Activated T-cell treated with anti-CD3 and anti-CD28 coated beads for 24 hours (primary cell): ENCODE data around the gene UNC93A.
"Not testable (repeated sequence)": the region's sequence is repeated elsewhere in the genome, so short reads cannot be mapped to it uniquely, and the experiment has no call there.

ENCODE experiments used
- DNase-seq: peaks from one replicate; pipeline ENCODE4 v3.0.0-alpha.2; 2020; ENCODE audit warnings: low read depth

UNC93A gene

DNA sequence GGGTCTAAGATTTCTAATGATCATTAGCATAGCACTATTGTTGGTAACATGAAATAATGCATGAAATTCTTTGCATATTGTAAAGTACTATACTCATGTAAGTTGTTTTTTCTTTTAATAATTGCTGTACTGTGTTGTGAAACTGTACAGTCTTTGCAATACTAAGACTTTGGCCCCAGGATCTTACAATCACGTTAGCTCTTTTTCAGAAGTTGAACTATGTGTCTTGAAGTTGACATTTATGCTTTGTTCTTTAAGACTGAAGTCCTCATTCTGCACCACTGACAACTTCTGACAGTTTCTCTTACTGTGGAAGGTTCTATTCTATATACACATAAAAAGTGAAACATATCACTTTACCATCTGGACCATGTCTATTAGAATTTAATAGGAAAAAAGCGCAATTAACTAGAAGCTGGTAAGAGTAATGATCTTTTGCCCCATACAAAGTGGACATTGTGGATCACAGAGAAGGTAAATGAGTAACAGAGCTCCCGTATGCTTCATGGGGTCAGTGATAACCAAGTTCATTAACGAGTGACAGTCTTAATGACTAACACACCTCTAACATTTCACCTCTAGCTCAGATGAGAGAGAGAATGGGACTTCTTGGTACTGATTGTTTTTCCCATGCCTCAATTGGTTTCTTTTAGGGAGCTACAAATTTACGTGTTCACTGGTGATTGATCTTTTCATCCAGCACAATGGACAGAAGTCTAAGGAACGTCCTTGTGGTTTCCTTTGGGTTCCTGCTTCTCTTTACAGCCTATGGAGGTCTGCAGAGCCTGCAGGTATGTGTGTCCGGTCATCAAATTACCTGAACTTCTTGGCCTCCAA lies at the start of gene UNC93A:
TSS of gene UNC93A (plus strand) at position 530 of the 837 bp plus-strand sequence. CDS start at position 705, 175 bp downstream.
- DNase-seq = no peak

- DNase-seq = not testable (repeated sequence)
These were observed 49.6 kb upstream of the UNC93A start for GRCh38 chr6:167241321-167242134.

- DNase-seq = not testable (repeated sequence)
These were observed 49.0 kb upstream of the UNC93A start for GRCh38 chr6:167242135-167242506.

DNA sequence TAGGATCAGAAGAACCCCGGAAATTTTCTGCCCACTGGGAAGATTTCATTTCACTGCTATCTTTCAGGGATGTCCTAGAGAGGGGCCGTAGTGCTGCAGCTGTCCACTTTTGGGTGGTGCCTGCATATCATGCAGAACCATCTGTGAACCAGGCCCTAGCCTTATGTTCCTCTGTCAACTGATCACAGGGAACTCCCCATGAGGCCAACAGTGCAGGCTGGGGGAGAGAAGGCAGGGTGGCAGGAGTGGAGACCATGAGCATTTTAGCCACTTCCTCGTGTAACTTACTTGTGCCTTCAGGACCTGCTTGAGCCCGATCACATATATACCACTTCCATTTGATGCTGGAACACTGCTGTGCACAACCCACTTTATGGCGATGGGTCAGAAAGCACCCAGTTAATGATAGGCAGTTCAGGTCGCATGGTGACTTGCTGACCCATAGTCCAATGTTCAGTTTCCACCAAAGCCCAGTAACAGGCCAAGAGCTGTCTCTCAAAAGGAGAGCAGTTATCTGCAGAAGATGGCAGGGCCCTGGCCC lies 48.5 kb upstream of the UNC93A start:
- not testable (repeated sequence) for DNase-seq

- DNase-seq = no peak
These were observed 46.8 kb upstream of the UNC93A start for GRCh38 chr6:167244064-167244960.

GRCh38 chr6:167244991-167245390 lies 46.1 kb upstream of the UNC93A start:
- no peak for DNase-seq

GRCh38 chr6:167245591-167245990 lies 45.5 kb upstream of the UNC93A start:
- no peak for DNase-seq

- no peak for DNase-seq
These were observed 43.1 kb upstream of the UNC93A start for GRCh38 chr6:167247814-167248595.

- not testable (repeated sequence) for DNase-seq
These were observed 42.1 kb upstream of the UNC93A start for GRCh38 chr6:167248878-167249455.

DNA sequence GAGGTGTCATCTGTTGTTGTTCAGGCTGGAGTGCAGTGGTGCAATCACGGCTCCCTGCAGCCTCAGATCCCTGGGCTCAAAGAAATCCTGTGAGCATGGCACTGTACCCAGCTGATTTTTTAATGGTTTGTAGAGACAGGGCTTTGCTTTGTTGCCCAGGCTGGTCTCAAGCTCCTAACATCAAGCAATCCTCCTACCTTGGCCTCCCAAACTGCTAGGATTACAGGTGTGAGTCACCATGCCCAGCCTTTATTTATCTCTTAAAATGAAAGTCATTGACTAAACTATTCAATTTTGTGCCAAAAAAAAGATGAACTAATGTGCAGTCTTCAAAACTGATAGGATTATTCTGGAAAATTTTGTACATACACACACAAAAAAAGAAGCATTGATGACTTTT lies 38.8 kb upstream of the UNC93A start:
- no peak for DNase-seq

GRCh38 chr6:167255918-167256553 lies 35.1 kb upstream of the UNC93A start:
- no peak for DNase-seq

DNA sequence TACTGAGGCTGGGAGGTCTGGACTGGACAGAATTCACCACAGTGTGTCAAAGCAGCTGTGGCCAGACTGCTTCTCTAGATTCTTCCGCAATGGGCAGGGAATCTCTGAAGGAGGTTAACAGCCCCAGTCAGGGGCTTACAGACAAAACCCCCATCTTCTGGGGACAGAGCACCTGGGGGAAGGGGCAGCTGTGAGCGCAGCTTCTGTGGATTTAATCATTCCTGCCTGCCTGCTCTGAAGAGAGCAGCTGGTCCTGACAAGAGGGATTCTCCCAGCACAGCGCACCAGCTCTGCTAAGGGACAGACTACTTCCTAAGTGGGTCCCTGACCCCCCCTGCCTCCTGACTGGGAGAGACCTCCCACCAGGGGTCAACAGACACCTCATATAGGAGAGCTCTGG lies 32.5 kb upstream of the UNC93A start:
- DNase-seq = no peak

DNA sequence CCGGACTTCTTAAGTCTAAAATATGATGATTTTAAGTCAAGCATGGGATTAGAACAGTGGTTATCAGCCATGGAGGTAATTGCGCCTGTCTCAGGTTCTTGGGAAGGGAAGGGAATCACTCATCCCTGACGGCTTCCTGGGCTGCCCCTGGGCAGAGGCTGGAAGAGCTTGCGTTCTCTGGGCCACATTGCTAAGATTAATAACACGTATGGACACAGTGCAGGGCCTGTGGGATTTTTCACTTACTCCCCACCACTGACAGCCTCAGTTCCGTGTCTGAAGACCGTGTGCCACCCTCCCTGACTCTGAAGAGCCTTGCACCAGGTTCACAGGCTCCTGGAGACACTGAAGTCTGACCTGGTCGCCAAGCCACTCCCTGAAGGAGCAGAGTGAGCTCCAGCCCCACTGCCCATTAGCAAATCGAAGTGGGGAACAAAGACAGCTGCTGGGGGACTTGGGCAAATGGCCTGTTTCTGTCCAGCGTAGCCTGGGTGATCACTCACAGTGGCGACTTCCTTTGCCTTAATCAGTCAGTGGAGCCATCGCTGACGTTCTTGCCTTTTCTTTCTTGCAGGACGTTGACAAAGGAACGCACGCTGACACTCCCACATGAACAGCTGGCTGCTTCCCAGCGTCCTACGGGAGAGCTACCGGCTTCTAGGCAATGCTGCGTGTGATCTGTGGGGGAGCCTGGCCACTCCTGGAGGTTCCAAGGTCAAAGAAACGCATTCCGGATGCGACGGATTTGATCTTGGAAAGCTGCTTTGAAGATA lies 24.9 kb upstream of the UNC93A start:
- DNase-seq = not testable (repeated sequence)

DNA sequence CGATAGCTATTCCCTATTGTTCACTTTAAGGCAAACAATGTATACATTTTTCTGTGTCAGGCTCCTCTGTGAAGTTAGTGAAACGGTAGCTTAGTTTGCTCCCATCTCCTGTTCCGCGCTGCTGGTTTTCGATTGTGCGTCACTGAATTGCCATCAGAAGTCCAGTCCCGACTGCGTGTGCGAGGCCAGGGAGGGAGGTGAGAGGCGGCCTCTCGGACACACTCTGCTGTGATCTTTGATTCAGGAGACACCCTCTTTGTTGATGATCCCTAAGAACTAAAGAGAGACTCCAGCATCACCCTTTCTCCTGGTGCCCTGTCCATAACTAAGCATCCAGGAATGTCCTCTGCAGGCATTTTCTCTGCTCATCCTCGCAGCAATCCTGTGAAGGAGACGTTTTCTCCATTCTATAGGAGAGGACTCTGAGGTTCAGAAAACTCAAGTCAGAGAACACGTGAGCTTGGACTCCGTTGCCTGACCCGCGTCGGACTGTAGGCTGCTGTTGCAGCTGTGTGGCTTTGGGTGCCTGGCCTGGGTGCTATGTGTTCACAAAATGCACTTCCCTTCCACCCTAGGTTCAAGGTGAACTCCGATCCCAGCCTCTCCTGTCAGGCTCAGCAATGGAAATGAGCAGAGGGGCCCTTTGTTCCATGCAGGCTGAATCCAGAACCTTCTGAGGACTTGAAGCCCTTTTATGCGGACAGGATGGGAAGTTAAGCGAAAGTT lies 24.1 kb upstream of the UNC93A start:
- no peak for DNase-seq

- not testable (repeated sequence) for DNase-seq
These were observed 23.6 kb upstream of the UNC93A start for GRCh38 chr6:167267556-167267898.

- no peak for DNase-seq
These were observed 23.2 kb upstream of the UNC93A start for GRCh38 chr6:167267921-167268401.

- no peak for DNase-seq
These were observed 22.3 kb upstream of the UNC93A start for GRCh38 chr6:167268683-167269280.
